ENCODE data around the gene ATF6. TPM values are rescaled to one million over a fixed set of nuclear protein-coding genes. Genes with fewer than 3 reads are reported as not detected.

Gene ATF6
- total RNA-seq, 1 donor from 2014 or later, result 27.7 TPM

GRCh38 chr1:161954466-161954865 lies 188.3 kb downstream of the ATF6 start:
- no peaks in the 10 kb centered on the region for H3K9me3 Mint-ChIP-seq
- H3K4me1 Mint-ChIP-seq, result peaks cover 11% of the 10 kb centered on the region
- H3K36me3 Mint-ChIP-seq (ENCODE audit: low read depth), result peaks cover 19% of the 10 kb centered on the region
- no peaks in the 10 kb centered on the region for H3K27me3 Mint-ChIP-seq
- H3K27ac Mint-ChIP-seq, result no peak overlapping the region
- DNase-seq, result no peak
- intact Hi-C loops (cut with micrococcal nuclease), result no loop called here
- H3K4me3 Mint-ChIP-seq, result no peak overlapping the region

GRCh38 chr1:161955606-161956005 lies 189.5 kb downstream of the ATF6 start:
- intact Hi-C loops (cut with micrococcal nuclease), result no loop called here
- Mint-ChIP-seq H3K4me1 (peaks cover 15% of the 10 kb centered on the region), H3K9me3 (no peaks in the 10 kb centered on the region), H3K36me3 (ENCODE audit: low read depth) (peaks cover 28% of the 10 kb centered on the region), H3K4me3 (no peak overlapping the region), H3K27ac (no peak overlapping the region), H3K27me3 (no peaks in the 10 kb centered on the region)
- no peak for DNase-seq

GRCh38 chr1:161956097-161956496 lies 190.0 kb downstream of the ATF6 start:
- H3K27ac Mint-ChIP-seq, result no peak overlapping the region
- peaks cover 28% of the 10 kb centered on the region for H3K36me3 Mint-ChIP-seq (ENCODE audit: low read depth)
- H3K9me3 Mint-ChIP-seq, result no peaks in the 10 kb centered on the region
- DNase-seq, result no peak
- H3K4me3 Mint-ChIP-seq, result no peak overlapping the region
- intact Hi-C loops (cut with micrococcal nuclease), result no loop called here
- H3K4me1 Mint-ChIP-seq, result peaks cover 16% of the 10 kb centered on the region
- no peaks in the 10 kb centered on the region for H3K27me3 Mint-ChIP-seq

- intact Hi-C loops (cut with micrococcal nuclease), result no loop called here
- DNase-seq, result no peak
- peaks cover 23% of the 10 kb centered on the region for H3K4me1 Mint-ChIP-seq
These were observed 190.8 kb downstream of the ATF6 start for GRCh38 chr1:161956930-161957329.

GRCh38 chr1:161958425-161958824 lies 192.3 kb downstream of the ATF6 start:
- H3K4me3 Mint-ChIP-seq, result no peak overlapping the region
- H3K36me3 Mint-ChIP-seq (ENCODE audit: low read depth), result peaks cover 29% of the 10 kb centered on the region
- H3K27ac Mint-ChIP-seq, result no peak overlapping the region
- intact Hi-C loops (cut with micrococcal nuclease), result no loop called here
- DNase-seq, result no peak
- no peaks in the 10 kb centered on the region for H3K27me3 Mint-ChIP-seq
- peaks cover 30% of the 10 kb centered on the region for H3K4me1 Mint-ChIP-seq
- no peaks in the 10 kb centered on the region for H3K9me3 Mint-ChIP-seq

More at GRCh38 chr1:161956930-161957329, 190.8 kb downstream of the ATF6 start:
- Mint-ChIP-seq H3K36me3 (ENCODE audit: low read depth) (peaks cover 28% of the 10 kb centered on the region), H3K4me3 (no peak overlapping the region), H3K27ac (no peak overlapping the region), H3K9me3 (no peaks in the 10 kb centered on the region), H3K27me3 (no peaks in the 10 kb centered on the region)

GRCh38 chr1:161962091-161962887 lies 196.2 kb downstream of the ATF6 start:
- intact Hi-C loops (cut with micrococcal nuclease), result loop anchor here (1.0 to 5.0 kb wide), 5 partner anchors 28 to 195 kb away; partner anchors contain the start of gene ATF6
- peak; percentile 80 for DNase-seq
- H3K9me3 Mint-ChIP-seq, result no peaks in the 10 kb centered on the region
- H3K36me3 Mint-ChIP-seq (ENCODE audit: low read depth), result peaks cover 34% of the 10 kb centered on the region
- no peaks in the 10 kb centered on the region for H3K27me3 Mint-ChIP-seq
- peak overlapping the region; percentile 85 for H3K4me3 Mint-ChIP-seq
- H3K27ac Mint-ChIP-seq, result peak overlapping the region; percentile 88
- H3K4me1 Mint-ChIP-seq, result peaks cover 25% of the 10 kb centered on the region

- intact Hi-C loops (cut with micrococcal nuclease), result no loop called here
- H3K36me3 Mint-ChIP-seq (ENCODE audit: low read depth), result peaks cover 12% of the 10 kb centered on the region
- peaks cover 21% of the 10 kb centered on the region for H3K4me1 Mint-ChIP-seq
- H3K4me3 Mint-ChIP-seq, result no peak overlapping the region
- H3K27ac Mint-ChIP-seq, result no peak overlapping the region
- no peaks in the 10 kb centered on the region for H3K27me3 Mint-ChIP-seq
- no peak for DNase-seq
- no peaks in the 10 kb centered on the region for H3K9me3 Mint-ChIP-seq
These were observed 199.9 kb downstream of the ATF6 start for GRCh38 chr1:161966067-161966466.

GRCh38 chr1:161970036-161970435 lies 203.9 kb downstream of the ATF6 start:
- intact Hi-C loops (cut with micrococcal nuclease), result no loop called here
- Mint-ChIP-seq H3K9me3 (no peaks in the 10 kb centered on the region), H3K27ac (no peak overlapping the region), H3K4me3 (no peak overlapping the region), H3K27me3 (no peaks in the 10 kb centered on the region), H3K4me1 (peaks cover 3% of the 10 kb centered on the region), H3K36me3 (ENCODE audit: low read depth) (peaks cover 4% of the 10 kb centered on the region)
- DNase-seq, result no peak

- Mint-ChIP-seq H3K36me3 (ENCODE audit: low read depth) (peaks cover 3% of the 10 kb centered on the region), H3K9me3 (no peaks in the 10 kb centered on the region), H3K27me3 (no peaks in the 10 kb centered on the region), H3K27ac (no peak overlapping the region), H3K4me1 (peaks cover 3% of the 10 kb centered on the region), H3K4me3 (no peak overlapping the region)
- intact Hi-C loops (cut with micrococcal nuclease), result no loop called here
- no peak for DNase-seq
These were observed 204.5 kb downstream of the ATF6 start for GRCh38 chr1:161970633-161971032.

GRCh38 chr1:161972828-161973227 lies 206.7 kb downstream of the ATF6 start:
- H3K9me3 Mint-ChIP-seq, result no peaks in the 10 kb centered on the region
- no peak overlapping the region for H3K4me3 Mint-ChIP-seq
- intact Hi-C loops (cut with micrococcal nuclease), result no loop called here
- H3K27ac Mint-ChIP-seq, result no peak overlapping the region
- DNase-seq, result no peak
- H3K36me3 Mint-ChIP-seq (ENCODE audit: low read depth), result no peaks in the 10 kb centered on the region
- no peaks in the 10 kb centered on the region for H3K27me3 Mint-ChIP-seq
- H3K4me1 Mint-ChIP-seq, result peaks cover 3% of the 10 kb centered on the region

GRCh38 chr1:161973924-161974845 lies 208.1 kb downstream of the ATF6 start:
- Mint-ChIP-seq H3K4me3 (no peak overlapping the region), H3K9me3 (no peaks in the 10 kb centered on the region), H3K4me1 (peaks cover 3% of the 10 kb centered on the region), H3K36me3 (ENCODE audit: low read depth) (no peaks in the 10 kb centered on the region), H3K27ac (no peak overlapping the region), H3K27me3 (no peaks in the 10 kb centered on the region)
- intact Hi-C loops (cut with micrococcal nuclease), result no loop called here
- no peak for DNase-seq

- peaks cover 2% of the 10 kb centered on the region for H3K27me3 Mint-ChIP-seq
- intact Hi-C loops (cut with micrococcal nuclease), result no loop called here
- H3K4me3 Mint-ChIP-seq, result no peak overlapping the region
- H3K4me1 Mint-ChIP-seq, result no peaks in the 10 kb centered on the region
- no peak overlapping the region for H3K27ac Mint-ChIP-seq
- no peaks in the 10 kb centered on the region for H3K36me3 Mint-ChIP-seq (ENCODE audit: low read depth)
- H3K9me3 Mint-ChIP-seq, result no peaks in the 10 kb centered on the region
- DNase-seq, result no peak
These were observed 212.1 kb downstream of the ATF6 start for GRCh38 chr1:161978011-161978790.

GRCh38 chr1:161981126-161981525 lies 215.0 kb downstream of the ATF6 start:
- no peaks in the 10 kb centered on the region for H3K4me1 Mint-ChIP-seq
- no peaks in the 10 kb centered on the region for H3K36me3 Mint-ChIP-seq (ENCODE audit: low read depth)
- H3K27me3 Mint-ChIP-seq, result peaks cover 2% of the 10 kb centered on the region
- H3K4me3 Mint-ChIP-seq, result no peak overlapping the region
- intact Hi-C loops (cut with micrococcal nuclease), result no loop called here
- H3K27ac Mint-ChIP-seq, result no peak overlapping the region
- no peak for DNase-seq
- H3K9me3 Mint-ChIP-seq, result no peaks in the 10 kb centered on the region
